Epithelial cell of proximal tubule (primary cell): ENCODE measurements around the gene OVCA2. TPM values are rescaled to one million over a fixed set of nuclear protein-coding genes. Genes with fewer than 3 reads are reported as not detected.

ENCODE experiments used
- DNase-seq: peaks from one replicate; pipeline ENCODE4 v3.0.0-alpha.2; 2011; ENCODE audit warnings: low read depth
- H3K4me3 ChIP-seq: 2 replicates; pipeline ENCODE4 v1.5.1; 2011; ENCODE audit warnings: low read depth, mild to moderate bottlenecking, low read length
- total RNA-seq: library from RNA; depleted of rRNA; stranded (reverse); fragments of >200 nt; gene quantifications from 2 replicates; pipeline ENCODE4 v1.2.3, GENCODE V29; 2015
- TF ChIP-seq, protein P1 (sequence below): conservative IDR thresholded peaks from 2 replicates; pipeline ENCODE4 v1.5.1; 2012; ENCODE audit warnings: low read depth, mild to moderate bottlenecking, low read length

OVCA2 gene
- total RNA-seq, 1 donor from 2014 or later, result 55.4 TPM

DNA sequence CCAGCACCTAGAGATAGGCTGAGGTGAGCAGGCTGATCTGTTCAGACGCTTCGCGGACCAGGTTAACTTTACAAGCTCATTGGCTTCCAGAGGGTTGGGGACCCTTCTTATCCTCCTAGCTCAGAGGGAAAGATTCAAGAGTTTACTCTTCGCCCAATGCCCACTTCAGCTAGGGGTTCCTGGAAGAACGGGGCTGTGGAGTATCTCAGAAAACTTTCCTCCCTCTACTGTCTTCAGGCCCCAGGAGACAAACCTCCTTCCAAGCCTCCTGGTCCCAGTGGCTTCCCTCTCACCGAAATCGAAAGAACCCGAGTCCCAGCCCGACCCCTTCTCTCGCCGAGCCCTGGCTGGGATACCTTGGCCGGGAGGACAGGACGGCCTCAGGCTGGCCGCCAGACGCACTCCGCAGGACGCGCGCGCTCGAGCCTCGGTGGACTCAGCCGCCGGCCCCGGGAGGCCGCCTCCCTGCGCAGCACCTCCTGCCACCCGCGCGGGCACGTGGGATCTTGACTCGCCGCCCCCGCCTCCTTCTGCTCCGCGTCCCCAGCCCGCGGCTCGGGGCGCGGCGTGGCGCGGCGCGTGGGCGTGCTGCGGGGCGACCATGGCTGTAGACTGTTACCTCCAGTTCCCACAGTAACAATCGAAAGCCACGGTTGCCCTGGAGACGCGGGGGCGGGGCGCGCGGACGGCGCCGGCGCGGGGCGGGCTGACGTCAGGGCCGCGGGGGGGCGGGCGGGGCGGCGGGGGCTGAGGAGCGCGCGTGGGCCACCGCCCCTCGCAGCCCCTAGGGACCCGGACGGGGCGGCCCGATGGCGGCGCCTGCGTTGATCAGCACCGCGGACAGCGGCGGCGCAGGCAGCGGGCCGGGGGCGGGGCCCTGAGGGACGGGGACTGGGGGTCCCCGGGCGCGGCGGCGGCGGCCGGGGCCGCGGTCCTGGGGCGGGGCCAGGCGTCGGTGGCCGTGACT is 7.8 kb downstream of the OVCA2 start:
- H3K4me3 ChIP-seq, result peak overlapping the region; percentile 66
- no peak for DNase-seq
- TF ChIP-seq, protein P1, sequence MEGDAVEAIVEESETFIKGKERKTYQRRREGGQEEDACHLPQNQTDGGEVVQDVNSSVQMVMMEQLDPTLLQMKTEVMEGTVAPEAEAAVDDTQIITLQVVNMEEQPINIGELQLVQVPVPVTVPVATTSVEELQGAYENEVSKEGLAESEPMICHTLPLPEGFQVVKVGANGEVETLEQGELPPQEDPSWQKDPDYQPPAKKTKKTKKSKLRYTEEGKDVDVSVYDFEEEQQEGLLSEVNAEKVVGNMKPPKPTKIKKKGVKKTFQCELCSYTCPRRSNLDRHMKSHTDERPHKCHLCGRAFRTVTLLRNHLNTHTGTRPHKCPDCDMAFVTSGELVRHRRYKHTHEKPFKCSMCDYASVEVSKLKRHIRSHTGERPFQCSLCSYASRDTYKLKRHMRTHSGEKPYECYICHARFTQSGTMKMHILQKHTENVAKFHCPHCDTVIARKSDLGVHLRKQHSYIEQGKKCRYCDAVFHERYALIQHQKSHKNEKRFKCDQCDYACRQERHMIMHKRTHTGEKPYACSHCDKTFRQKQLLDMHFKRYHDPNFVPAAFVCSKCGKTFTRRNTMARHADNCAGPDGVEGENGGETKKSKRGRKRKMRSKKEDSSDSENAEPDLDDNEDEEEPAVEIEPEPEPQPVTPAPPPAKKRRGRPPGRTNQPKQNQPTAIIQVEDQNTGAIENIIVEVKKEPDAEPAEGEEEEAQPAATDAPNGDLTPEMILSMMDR, result no peak

DNA sequence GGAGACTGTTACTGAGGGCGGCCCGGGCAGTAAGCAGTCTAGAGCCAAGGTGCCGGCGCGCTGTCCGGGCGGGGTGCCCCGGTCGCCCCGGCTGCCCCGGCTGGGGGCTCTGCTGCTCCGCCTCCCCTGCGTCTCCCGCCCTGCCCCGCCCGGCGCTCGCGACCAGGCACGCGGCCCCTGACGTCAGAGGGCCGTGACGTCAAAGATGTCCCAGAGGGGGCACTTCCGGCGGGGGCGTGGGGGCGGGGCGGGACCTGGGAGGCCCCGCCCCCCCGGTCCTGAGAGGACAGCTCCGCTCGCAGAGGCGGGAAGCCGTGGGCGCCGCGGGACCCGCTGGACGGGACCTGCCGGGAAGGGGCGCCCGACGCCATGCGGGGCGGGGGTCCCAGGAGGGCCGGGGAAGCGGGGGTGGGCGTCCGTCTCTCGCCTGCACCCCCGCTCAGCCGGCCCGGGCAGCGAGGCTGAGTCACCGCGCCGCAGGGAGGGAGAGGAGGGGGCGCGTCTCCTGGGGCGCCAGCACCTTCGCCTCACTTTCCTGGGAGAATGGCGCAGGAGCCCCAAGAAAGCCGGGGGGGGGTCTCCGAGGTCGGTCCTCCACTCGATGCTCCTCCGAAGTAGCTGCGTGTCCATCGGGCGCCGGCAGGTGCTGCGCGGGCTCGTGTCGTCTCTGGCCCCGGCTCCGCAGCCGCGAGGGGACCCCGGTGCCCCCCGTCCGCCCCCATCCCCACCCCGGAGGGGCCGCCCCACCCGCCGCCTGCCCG is 8.7 kb downstream of the OVCA2 start:
- H3K4me3 ChIP-seq, result peak overlapping the region; percentile 66
- TF ChIP-seq, protein P1, result no peak
- no peak for DNase-seq

DNA sequence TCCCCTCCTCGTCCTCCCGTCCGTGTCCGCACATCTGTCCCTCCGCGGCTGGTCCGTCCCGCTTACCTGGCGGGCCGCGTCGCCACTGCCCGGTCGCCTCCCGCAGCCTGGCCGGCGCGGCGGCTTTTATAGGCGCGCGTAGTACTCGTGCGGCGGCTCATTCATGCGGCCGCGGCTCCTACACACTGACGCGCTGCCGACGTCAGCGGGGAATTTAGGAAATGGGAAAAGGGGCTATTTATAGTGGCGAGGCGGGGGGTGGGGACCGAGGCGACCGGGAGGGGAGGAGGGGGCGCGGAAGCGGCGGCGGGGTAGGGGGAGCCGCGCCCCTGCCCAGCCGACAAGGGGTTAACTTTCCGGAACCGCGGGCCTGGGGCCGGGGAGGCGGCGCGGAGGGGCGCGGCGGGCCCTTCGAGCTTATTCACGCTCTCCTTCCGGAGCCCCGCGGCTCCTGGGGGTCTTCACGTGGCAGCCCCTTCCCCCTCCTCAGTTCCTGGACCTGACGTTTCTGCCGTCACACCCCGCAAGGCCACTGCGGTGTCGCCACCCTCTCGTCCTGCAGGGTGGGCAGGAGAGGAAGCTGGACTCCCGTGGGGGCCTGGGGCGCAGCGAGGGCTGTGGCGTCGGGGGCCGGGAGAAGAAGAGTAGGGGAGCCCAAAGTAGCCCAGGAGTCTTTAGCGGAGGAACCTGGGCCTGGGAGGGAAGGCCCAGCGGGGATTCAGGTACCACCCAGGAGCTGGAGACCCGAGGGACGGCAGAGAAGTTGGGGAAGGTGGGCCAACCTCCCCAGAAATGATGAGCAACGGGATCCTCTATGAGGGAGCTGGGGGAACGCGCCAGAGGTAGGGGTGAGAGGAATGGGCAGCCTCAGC is 9.5 kb downstream of the OVCA2 start:
- TF ChIP-seq, protein P1, result no peak
- no peak for DNase-seq
- H3K4me3 ChIP-seq, result peak overlapping the region; percentile 66

DNA sequence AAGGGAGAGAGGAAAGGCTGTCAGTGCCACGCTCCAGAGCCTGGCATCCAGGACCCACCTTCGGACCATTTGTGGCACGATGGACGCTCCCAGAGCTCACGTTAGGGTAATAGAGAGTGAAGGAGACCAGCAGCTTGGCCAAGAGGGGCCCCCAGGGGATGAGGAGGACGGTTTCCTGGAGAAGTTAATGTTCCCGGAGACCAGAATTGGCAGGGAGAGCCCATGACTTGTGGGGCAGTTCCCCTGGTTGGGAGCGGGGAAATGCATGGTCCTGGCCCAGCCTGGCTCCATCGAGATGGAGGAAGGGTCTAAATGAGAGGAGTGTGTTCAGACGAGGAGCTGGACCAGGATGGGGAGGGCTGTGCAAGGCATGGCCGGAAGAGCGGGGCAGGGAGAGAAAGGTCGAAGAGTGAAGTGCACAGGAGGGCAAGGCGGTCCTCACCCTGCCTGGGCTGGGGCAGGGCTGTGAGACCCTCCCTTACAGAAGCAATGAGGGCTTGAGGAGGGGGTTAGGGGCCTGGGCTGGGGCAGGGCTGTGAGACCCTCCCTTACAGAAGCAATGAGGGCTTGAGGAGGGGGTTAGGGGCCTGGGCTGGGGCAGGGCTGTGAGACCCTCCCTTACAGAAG is 10.2 kb downstream of the OVCA2 start:
- TF ChIP-seq, protein P1, result no peak
- no peak overlapping the region for H3K4me3 ChIP-seq
- no peak for DNase-seq

DNA sequence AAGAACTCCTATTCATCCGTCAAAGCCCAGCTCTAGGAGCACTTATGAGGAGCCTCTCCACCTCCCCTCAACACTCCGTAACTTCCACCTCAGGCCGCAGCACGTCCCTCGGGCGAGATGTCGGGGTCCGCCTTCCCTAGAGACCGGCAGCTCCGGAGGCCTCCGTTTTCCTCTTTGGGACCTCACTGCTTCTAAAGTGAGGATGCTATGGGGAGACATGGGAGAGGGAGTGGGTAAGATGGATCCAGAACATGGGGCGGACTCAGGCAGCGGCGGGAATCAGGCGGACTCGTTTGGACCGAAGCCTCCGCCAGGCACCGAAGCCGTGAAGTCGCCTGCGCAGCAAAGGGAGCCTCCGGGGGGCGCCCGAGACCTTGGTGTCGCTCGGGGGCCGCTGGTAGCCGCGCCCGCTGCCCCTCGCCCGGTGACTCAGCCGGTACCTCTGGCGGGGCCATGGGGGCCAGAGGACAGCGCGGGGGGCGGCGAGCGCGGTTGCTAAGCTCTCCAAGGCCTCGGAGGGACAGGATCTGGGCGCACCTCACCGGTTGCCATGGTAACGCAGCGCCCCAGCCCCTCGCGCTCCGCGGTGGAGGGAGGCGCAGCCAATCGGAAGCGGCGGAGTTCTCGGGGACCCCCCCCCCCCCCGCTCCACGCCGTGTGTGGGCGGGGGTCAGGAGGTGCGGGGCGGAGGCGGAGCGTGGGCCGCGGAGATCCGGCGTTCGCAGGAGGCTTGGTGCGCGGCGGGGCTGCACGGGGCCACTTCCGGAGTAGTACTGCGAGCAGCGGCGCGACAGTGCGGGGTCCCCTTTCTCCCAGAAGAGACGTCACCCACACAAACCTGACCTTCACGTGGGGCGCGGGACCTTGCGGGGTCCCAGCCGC is 11.8 kb downstream of the OVCA2 start:
- no peak for DNase-seq
- TF ChIP-seq, protein P1, result peak; percentile 46
- peak overlapping the region; percentile 52 for H3K4me3 ChIP-seq
